Pancreas (tissue), 10 donors: ENCODE measurements around the gene ANKRD39. TPM values are rescaled to one million over a fixed set of nuclear protein-coding genes. Genes with fewer than 3 reads are reported as not detected.
A peak's percentile ranks its signal among the peaks of the same experiment; 100 is the strongest.

Experiments used
- ATAC-seq, 4 donors: fragments of 200-7000 bp; cut with Tn5 transposase; one replicate each; pipeline versions ENCODE4 v1.8.0 to v1.9.1; 2020; ENCODE audit warnings: mild to moderate bottlenecking in 4 of 4, moderate library complexity in 4 of 4
- DNase-seq, 6 donors: peaks; one replicate each; pipeline ENCODE4 v3.0.0-alpha.2; 2020
- FAIRE-seq: peaks from 2 replicates; lab custom pipeline; 2012; peaks lifted over from hg19 to GRCh38; lab: Jason Lieb, UNC
- H3K27ac ChIP-seq, 4 donors: fragments of 200-600 bp; sonication (generic); 1 replicate in 3 of 4; 2 replicates in 1 of 4; pipeline versions ENCODE4 v1.5.0 to v1.8.0; 2020
- H3K27me3 ChIP-seq, 4 donors: fragments of 200-600 bp; one replicate each; pipeline ENCODE4 v1.8.0; 2021
- H3K36me3 ChIP-seq, 3 donors: fragments of 200-600 bp; sonication (generic) in 1 of 3; one replicate each; pipeline versions ENCODE4 v1.5.0 to v1.8.0; 2020 to 2021
- H3K4me1 ChIP-seq, 3 donors: fragments of 200-600 bp; one replicate each; pipeline ENCODE4 v1.8.0; 2021
- H3K4me3 ChIP-seq, 4 donors: fragments of 200-600 bp; sonication (generic) in 2 of 4; one replicate each; pipeline versions ENCODE4 v1.5.0 to v1.8.0; 2020 to 2021
- H3K9me3 ChIP-seq, 4 donors: fragments of 200-600 bp; one replicate each; pipeline ENCODE4 v1.8.0; 2021
- CTCF ChIP-seq, 4 donors: fragments of 200-600 bp; sonication (generic) in 3 of 4; IDR thresholded peaks; one replicate each; pipeline versions ENCODE4 v1.5.0 to v1.8.0; 2021; ENCODE audit warnings: antibody characterized with exemption in 4 of 4
- WGBS, 2 donors: extraction: QIAGEN DNeasy Blood & Tissue Kit; methylation state at CpG; one replicate each; pipeline ENCODE4 v1.1.7; 2013; 5-methylcytosine and 5-hydroxymethylcytosine counted together
- intact Hi-C, 3 donors: fragments of 100-400 bp; cut with DNase I; formaldehyde crosslinking; loops; one replicate each; pipeline versions ENCODE4 v1.11.1 to v1.14.2; 2022
- polyA plus RNA-seq, 2 donors: library from polyadenylated mRNA; stranded (reverse); fragments of 200-250 nt; gene quantifications; one replicate each; pipeline ENCODE4 v1.2.3, GENCODE V29; 2013
- total RNA-seq, 6 donors: library from RNA; stranded (reverse); fragmentation: NEBNext Ultra II Directional in 4 of 6; extraction: Animal tissue kit (Norgen Biotek cat#: 25700) in 4 of 6; gene quantifications; one replicate each; pipeline versions ENCODE4 v1.2.1 to v1.2.4, GENCODE V29; 2021 to 2023
- donor health status: healthy with polysubstance abuse.
- donor health status: DM: no; HTN: no; CAD: no; lungs with moderate emphysema.
- donor health status: DM: no; HTN: no; CAD: no.
- donor health status: control.
- donor health status: control.
- donor health status: Bipolar disorder and iron deficiency.
- donor health status: DM: yes; HTN: yes; CAD: no.
- donor health status: DM: no; HTN: no; CAD: no.
- donor health status: DM: no; HTN: no; CAD: no.
- donor health status: DM: yes; HTN: yes; CAD: no.

Gene ANKRD39
- total and polyA plus RNA-seq, 8 donors = 4.7 to 14.9 (median 6.4) TPM

GRCh38 chr2:96846825-96847224, 11.0 kb downstream of the ANKRD39 start:
- no peak overlapping the region for H3K4me3 ChIP-seq
- intact Hi-C loops = no loop called here
- peaks cover 0 to 14% (median 0%) of the 10 kb centered on the region in 3 donors for H3K36me3 ChIP-seq
- ATAC-seq = no peak
- H3K27ac ChIP-seq = no peak overlapping the region
- H3K4me1 ChIP-seq = no peaks in the 10 kb centered on the region
- no peak for TF ChIP-seq CTCF (IDR thresholded peaks at IDR 0.05)
- WGBS, 2 donors = 90 to 94% methylated on average over 5 of the region's 5 CpGs
- H3K9me3 ChIP-seq = no peaks in the 10 kb centered on the region
- no peak for FAIRE-seq
- DNase-seq = no peak
- no peaks in the 10 kb centered on the region for H3K27me3 ChIP-seq

- ATAC-seq (no peak), DNase-seq (no peak), FAIRE-seq (no peak)
- no peaks in the 10 kb centered on the region for H3K27me3 ChIP-seq
- 86 to 90% methylated on average over 16 to 17 of the region's 17 CpGs for WGBS, 2 donors
- no peaks in the 10 kb centered on the region for H3K9me3 ChIP-seq
- no peak for TF ChIP-seq CTCF (IDR thresholded peaks at IDR 0.05)
- peaks cover 0 to 8% (median 0%) of the 10 kb centered on the region in 3 donors for H3K36me3 ChIP-seq
- H3K27ac ChIP-seq = no peak overlapping the region
- intact Hi-C loops = no loop called here
- no peak overlapping the region for H3K4me3 ChIP-seq
- H3K4me1 ChIP-seq = no peaks in the 10 kb centered on the region
Measured at GRCh38 chr2:96844405-96844808, 13.4 kb downstream of the ANKRD39 start.

GRCh38 chr2:96843538-96844268, 14.1 kb downstream of the ANKRD39 start, which contains the start of gene ANKRD23:
Gene ANKRD23 (minus strand): TSS chr2:96844021. CDS start chr2:96843992, 29 bp downstream.
- intact Hi-C loops = no loop called here
- DNase-seq (no peak), FAIRE-seq (no peak), ATAC-seq (no peak)
- no peak for TF ChIP-seq CTCF (IDR thresholded peaks at IDR 0.05)
- 94 to 97% methylated on average over 14 of the region's 14 CpGs for WGBS, 2 donors
- Histone ChIP-seq H3K9me3 (no peaks in the 10 kb centered on the region), H3K4me3 (no peak within 1 kb of the TSS), H3K36me3 (peaks cover 0 to 8% (median 0%) of the 10 kb centered on the region in 3 donors), H3K4me1 (no peaks in the 10 kb centered on the region), H3K27me3 (no peaks in the 10 kb centered on the region), H3K27ac (no peak within 1 kb of the TSS)

GRCh38 chr2:96842600-96842999, 15.2 kb downstream of the ANKRD39 start:
- FAIRE-seq = no peak

More at GRCh38 chr2:96842600-96842999, 15.2 kb downstream of the ANKRD39 start:
- intact Hi-C loops = no loop called here
- WGBS, 2 donors = 76 to 80% methylated on average over 7 of the region's 7 CpGs
- H3K9me3 ChIP-seq = no peaks in the 10 kb centered on the region
- ATAC-seq = peak in 2 of 4 donors; percentile 37 to 44
- peak in 1 of 6 donors; percentile 13 for DNase-seq
- no peak overlapping the region for H3K27ac ChIP-seq
- H3K4me1 ChIP-seq = no peaks in the 10 kb centered on the region
- no peak for TF ChIP-seq CTCF (IDR thresholded peaks at IDR 0.05)
- no peak overlapping the region for H3K4me3 ChIP-seq
- H3K36me3 ChIP-seq = peaks cover 0 to 2% (median 0%) of the 10 kb centered on the region in 3 donors
- H3K27me3 ChIP-seq = no peaks in the 10 kb centered on the region
